T-cell (primary cell): ENCODE measurements around the gene LNPK. TPM values are rescaled to one million over a fixed set of nuclear protein-coding genes. Genes with fewer than 3 reads are reported as not detected.

Experiments
- ATAC-seq, 4 experiments: fragments of 200-7000 bp in 3 of 4; fragments of 150-1000 bp in 1 of 4; cut with Tn5 transposase; replicated peaks in 1 of 4; 1 replicate in 3 of 4; 2 replicates in 1 of 4; pipeline ENCODE4 v1.10.0; 2021; ENCODE audit warnings: moderate library complexity in 3 of 4, mild to moderate bottlenecking in 2 of 4, moderate number of reproducible peaks in 1 of 4
- CTCF ChIA-PET, 2 donors: fragments of 300-600 bp; sonication (Branson Sonifier 250); formaldehyde crosslinking; loops; one replicate each; lab custom pipeline; 2022; ENCODE audit warnings: antibody characterized with exemption in 2 of 2; lab: Charles Lee
- POLR2A ChIA-PET, 2 donors: fragments of 300-600 bp; sonication (Branson Sonifier 250); formaldehyde crosslinking; loops; one replicate each; lab custom pipeline; 2022; ENCODE audit warnings: antibody characterized with exemption in 2 of 2; lab: Charles Lee
- DNase-seq, 35 experiments: peaks; one replicate each; pipeline versions ENCODE4 v3.0.0 to v3.0.0-alpha.2; 2013 to 2023
- H3K27ac ChIP-seq: one replicate; pipeline ENCODE4 v1.5.1; 2013; ENCODE audit warnings: low read length
- H3K27me3 ChIP-seq, 2 experiments: replicated peaks in 1 of 2; 1 replicate in 1 of 2; 2 replicates in 1 of 2; pipeline versions ENCODE4 v1.6.1 to v1.7.0; 2013; ENCODE audit warnings: low read length in 1 of 2, mixed read lengths in 1 of 2; ENCODE audit not compliant: control insufficient read depth in 2 of 2, insufficient read depth in 2 of 2; ENCODE audit errors: extremely low read depth in 1 of 2
- H3K36me3 ChIP-seq, 2 donors: 1 replicate in 1 of 2; 2 replicates in 1 of 2; pipeline versions ENCODE4 v1.6.1 to v1.7.0; 2013; ENCODE audit warnings: low read length in 1 of 2; ENCODE audit not compliant: control insufficient read depth in 2 of 2, insufficient read depth in 1 of 2; ENCODE audit errors: extremely low read depth in 1 of 2
- H3K4me1 ChIP-seq, 2 experiments: 1 replicate in 1 of 2; 2 replicates in 1 of 2; pipeline versions ENCODE4 v1.6.1 to v1.7.0; 2013; ENCODE audit warnings: low read length in 2 of 2, mixed read lengths in 1 of 2; ENCODE audit not compliant: insufficient read depth in 2 of 2, control insufficient read depth in 1 of 2; ENCODE audit errors: extremely low read depth in 1 of 2
- H3K4me3 ChIP-seq, 2 donors: 1 replicate in 1 of 2; 2 replicates in 1 of 2; pipeline versions ENCODE4 v1.5.1 to v1.7.0; 2013; ENCODE audit warnings: mild to moderate bottlenecking in 2 of 2, low read length in 1 of 2, moderate library complexity in 1 of 2; ENCODE audit not compliant: control insufficient read depth in 1 of 2; ENCODE audit errors: extremely low read depth in 1 of 2
- H3K9me3 ChIP-seq: 2 replicates; pipeline ENCODE4 v1.7.0; 2013
- H3K27ac Mint-ChIP-seq, 2 donors: one replicate each; pipeline ENCODE4 v1.8.0; 2020 to 2021; ENCODE audit warnings: mild to moderate bottlenecking in 2 of 2, mixed read lengths in 2 of 2
- H3K27me3 Mint-ChIP-seq, 2 donors: one replicate each; pipeline ENCODE4 v1.8.0; 2021 to 2022; ENCODE audit warnings: mixed read lengths in 2 of 2
- H3K36me3 Mint-ChIP-seq: one replicate; pipeline ENCODE4 v1.8.0; 2021; ENCODE audit warnings: mixed read lengths
- H3K4me1 Mint-ChIP-seq, 3 donors: one replicate each; pipeline ENCODE4 v1.8.0; 2020 to 2022; ENCODE audit warnings: mixed read lengths in 3 of 3, mild to moderate bottlenecking in 1 of 3
- H3K4me3 Mint-ChIP-seq, 3 donors: one replicate each; pipeline ENCODE4 v1.8.0; 2020 to 2022; ENCODE audit warnings: mild to moderate bottlenecking in 3 of 3, mixed read lengths in 3 of 3, moderate library complexity in 3 of 3
- H3K9me3 Mint-ChIP-seq, 3 donors: one replicate each; pipeline ENCODE4 v1.8.0; 2020 to 2022; ENCODE audit warnings: mixed read lengths in 3 of 3
- WGBS: methylation state at CpG from one replicate; pipeline ENCODE4 v1.1.5; 2013; ENCODE audit warnings: missing lambda C conversion rate; ENCODE audit not compliant: insufficient coverage; 5-methylcytosine and 5-hydroxymethylcytosine counted together
- total RNA-seq, 35 experiments: library from RNA in 6 of 35; stranded (reverse) in 6 of 35; fragments of 120-200 nt in 1 of 35; gene quantifications; one replicate each; pipeline versions ENCODE4 v1.2.1 to v1.2.4 and lab custom pipeline; 2013 to 2026

Gene LNPK
- total RNA-seq, 5 donors from 2014 or later (not counting 1 experiment from before 2014, with no cell fraction given), result 19.2 to 28.2 (median 22.1) TPM

DNA sequence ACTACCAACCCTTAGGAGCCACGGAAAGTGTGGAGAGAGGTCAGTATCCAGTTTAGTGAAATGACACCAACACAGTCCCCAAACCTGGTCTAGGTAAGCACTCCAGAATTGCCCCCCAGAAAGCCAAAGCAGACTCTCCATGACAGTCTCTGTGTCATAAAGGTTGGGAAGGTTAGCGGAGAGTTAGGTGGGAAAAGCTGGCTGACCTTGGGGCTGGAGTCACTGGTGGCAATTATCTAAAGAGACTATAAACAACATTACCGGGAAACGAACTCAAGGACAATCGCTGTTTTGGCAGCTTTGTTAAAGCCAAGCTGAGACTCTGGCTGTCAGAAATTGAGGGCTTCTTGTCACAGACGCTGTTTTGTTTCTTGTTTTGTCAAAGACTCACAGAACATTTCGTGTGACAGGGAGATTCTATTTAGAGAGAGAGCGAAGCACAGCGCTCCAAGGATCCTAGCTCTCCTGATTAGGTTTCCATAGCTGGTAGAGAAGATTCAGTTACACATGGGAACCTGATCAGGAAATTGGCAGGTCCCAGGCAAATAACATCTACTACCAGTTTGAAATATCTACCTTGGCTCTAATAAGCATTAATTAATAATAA is 111.3 kb downstream of the LNPK start:
- ATAC-seq, result no peak
- Mint-ChIP-seq H3K4me3 (no peak overlapping the region), H3K27ac (no peak overlapping the region), H3K36me3 (no peaks in the 10 kb centered on the region), H3K4me1 (no peaks in the 10 kb centered on the region), H3K9me3 (peaks cover 5 to 10% (median 5%) of the 10 kb centered on the region in 3 donors), H3K27me3 (peaks cover 26 to 48% of the 10 kb centered on the region in 2 donors)
- Histone ChIP-seq H3K4me1 (no peaks in the 10 kb centered on the region), H3K9me3 (no peaks in the 10 kb centered on the region), H3K27ac (no peak overlapping the region), H3K4me3 (no peak overlapping the region), H3K36me3 (no peaks in the 10 kb centered on the region), H3K27me3 (peaks cover 0 to 3% of the 10 kb centered on the region in 2 experiments)
- ChIA-PET POLR2A (no interaction called here), CTCF (no interaction called here)
- no peak for DNase-seq
- 86% methylated on average over 3 of the region's 9 CpGs for WGBS

DNA sequence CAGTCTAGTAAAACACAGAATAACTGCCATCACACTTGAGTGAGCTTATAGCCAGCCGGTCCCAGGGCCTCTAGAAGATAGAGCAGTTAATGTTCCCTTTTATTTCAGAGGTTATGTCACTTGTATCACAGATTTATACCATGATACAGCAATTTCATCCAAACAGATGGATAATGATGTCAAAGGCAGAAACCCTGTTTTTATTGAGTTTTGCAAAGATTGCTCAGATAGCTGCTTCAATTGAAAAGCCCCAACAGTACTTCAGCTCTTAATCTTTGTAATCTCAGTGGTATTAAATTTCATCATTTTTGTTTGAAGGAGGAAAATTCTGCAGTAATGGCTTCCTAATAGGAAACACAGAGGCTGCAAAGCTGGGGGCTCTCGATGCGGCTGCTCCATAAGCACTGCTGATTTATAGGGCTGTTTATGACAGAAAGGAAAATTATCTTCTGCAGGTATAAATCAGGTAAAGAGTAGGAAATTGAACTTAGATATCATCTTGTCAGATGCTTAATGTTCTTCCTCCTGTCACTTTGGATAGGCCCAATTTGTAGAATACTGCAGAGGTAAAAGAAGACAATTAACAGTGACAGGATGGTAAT is 112.3 kb downstream of the LNPK start:
- Mint-ChIP-seq H3K4me1 (no peaks in the 10 kb centered on the region), H3K4me3 (no peak overlapping the region), H3K27ac (no peak overlapping the region), H3K9me3 (peaks cover 0 to 4% (median 0%) of the 10 kb centered on the region in 3 donors), H3K36me3 (no peaks in the 10 kb centered on the region), H3K27me3 (peaks cover 26 to 48% of the 10 kb centered on the region in 2 donors)
- Histone ChIP-seq H3K27me3 (peaks cover 0 to 3% of the 10 kb centered on the region in 2 experiments), H3K9me3 (no peaks in the 10 kb centered on the region), H3K4me1 (no peaks in the 10 kb centered on the region), H3K36me3 (no peaks in the 10 kb centered on the region), H3K4me3 (no peak overlapping the region), H3K27ac (no peak overlapping the region)
- ATAC-seq, result no peak
- WGBS, result 63% methylated on average over 2 of the region's 3 CpGs
- POLR2A ChIA-PET, result no interaction called here
- no peak for DNase-seq
- CTCF ChIA-PET, result no interaction called here

DNA sequence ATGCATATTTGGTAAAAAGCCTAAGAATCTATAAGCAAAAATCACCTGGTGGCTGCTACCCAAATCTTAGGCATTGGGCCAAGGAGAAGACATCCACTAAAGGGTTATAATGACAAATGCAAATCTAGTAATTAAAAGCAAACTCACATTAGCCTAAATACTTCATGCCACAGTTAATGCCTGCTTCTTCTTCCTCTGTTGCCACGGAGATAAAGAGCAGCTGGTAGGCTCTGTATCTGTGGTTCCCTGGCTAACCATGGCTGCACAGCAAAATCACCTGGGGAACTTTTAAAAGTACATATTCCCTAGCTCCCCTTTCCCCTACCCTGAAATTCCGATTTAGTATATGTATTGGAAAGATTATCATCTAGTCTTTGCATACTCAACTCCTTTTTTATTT is 114.3 kb downstream of the LNPK start:
- Histone ChIP-seq H3K27ac (no peak overlapping the region), H3K9me3 (no peaks in the 10 kb centered on the region), H3K4me1 (no peaks in the 10 kb centered on the region), H3K36me3 (no peaks in the 10 kb centered on the region), H3K4me3 (no peak overlapping the region), H3K27me3 (peaks cover 0 to 9% of the 10 kb centered on the region in 2 experiments)
- Mint-ChIP-seq H3K27ac (no peak overlapping the region), H3K4me1 (no peaks in the 10 kb centered on the region), H3K36me3 (no peaks in the 10 kb centered on the region), H3K4me3 (no peak overlapping the region), H3K9me3 (no peaks in the 10 kb centered on the region), H3K27me3 (peaks cover 30 to 41% of the 10 kb centered on the region in 2 donors)
- CTCF ChIA-PET, result no interaction called here
- 100% methylated on average over 1 of the region's 2 CpGs for WGBS
- POLR2A ChIA-PET, result no interaction called here
- no peak for ATAC-seq
- no peak for DNase-seq

DNA sequence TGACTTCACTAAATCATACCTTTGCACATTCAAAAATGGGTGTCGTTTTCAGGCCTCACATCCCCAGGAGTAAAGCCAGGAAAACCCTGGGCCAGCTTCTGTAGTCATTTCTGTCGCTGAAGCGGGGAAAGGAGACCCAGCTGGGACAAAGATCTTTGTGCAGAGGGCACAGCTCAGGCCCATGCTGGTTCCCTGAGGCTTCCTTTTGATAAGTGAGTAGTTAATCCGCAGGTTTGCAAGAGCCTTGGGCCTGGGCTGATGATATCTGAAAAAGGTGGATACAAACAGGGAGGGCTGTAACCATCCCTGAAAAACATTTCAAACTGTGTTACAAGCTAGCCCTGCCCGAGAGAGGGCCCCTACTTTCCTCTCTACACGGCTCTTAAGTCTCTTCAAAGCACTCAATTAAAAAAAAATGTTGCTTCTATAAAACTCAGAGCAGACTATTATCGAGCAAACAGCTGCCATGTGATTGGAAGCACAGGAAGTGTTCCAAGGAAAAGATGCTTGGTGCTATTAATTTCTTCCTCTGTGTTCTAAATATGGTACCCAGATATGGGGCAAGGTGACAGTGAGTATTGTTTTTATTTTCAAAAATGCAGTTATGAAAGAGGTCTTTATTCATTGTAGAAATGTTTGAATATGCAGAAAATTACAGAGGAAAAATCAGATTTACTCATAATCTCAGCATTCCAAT is 117.2 kb downstream of the LNPK start:
- ATAC-seq, result no peak
- Mint-ChIP-seq H3K4me3 (no peak overlapping the region), H3K27ac (no peak overlapping the region), H3K4me1 (no peaks in the 10 kb centered on the region), H3K36me3 (no peaks in the 10 kb centered on the region), H3K27me3 (peaks cover 11 to 20% of the 10 kb centered on the region in 2 donors), H3K9me3 (no peaks in the 10 kb centered on the region)
- Histone ChIP-seq H3K4me1 (no peaks in the 10 kb centered on the region), H3K4me3 (no peak overlapping the region), H3K27ac (no peak overlapping the region), H3K27me3 (peaks cover 0 to 7% of the 10 kb centered on the region in 2 experiments), H3K36me3 (no peaks in the 10 kb centered on the region), H3K9me3 (no peaks in the 10 kb centered on the region)
- CTCF ChIA-PET, result no interaction called here
- WGBS, result 60% methylated on average over 3 of the region's 7 CpGs
- DNase-seq, result no peak
- POLR2A ChIA-PET, result no interaction called here

DNA sequence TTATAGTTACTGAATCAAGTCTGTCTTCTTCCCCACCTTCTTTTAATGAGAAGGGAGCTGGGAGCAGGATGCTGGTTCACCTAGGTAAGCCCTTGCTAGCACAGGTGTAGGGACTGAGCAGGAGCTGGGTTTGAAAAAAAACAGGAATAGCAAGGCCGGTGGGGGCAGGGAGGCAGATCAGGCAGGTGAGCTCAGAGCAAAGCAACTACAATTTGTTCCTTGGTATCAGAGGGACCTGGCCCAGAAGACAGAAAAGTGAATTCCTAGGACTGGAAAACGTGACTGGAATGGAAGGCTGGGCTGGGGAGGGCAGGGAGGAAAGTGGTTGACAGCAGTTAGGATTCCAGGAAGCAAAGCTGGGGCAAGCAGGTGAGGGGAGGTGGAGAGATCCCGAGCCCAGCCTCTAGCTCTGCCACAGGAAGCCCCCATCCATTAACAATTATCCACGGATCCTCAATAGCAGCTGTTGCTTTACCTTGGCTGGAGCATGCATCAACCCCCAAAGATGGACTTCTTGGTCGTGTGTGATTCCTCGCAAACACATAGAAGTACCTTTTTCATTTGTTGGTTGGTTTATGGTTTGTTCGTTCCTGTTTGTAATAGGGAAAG is 118.4 kb downstream of the LNPK start:
- Histone ChIP-seq H3K27ac (no peak overlapping the region), H3K27me3 (peaks cover 0 to 7% of the 10 kb centered on the region in 2 experiments), H3K4me1 (no peaks in the 10 kb centered on the region), H3K4me3 (no peak overlapping the region), H3K36me3 (no peaks in the 10 kb centered on the region), H3K9me3 (no peaks in the 10 kb centered on the region)
- WGBS, result 80% methylated on average over 2 of the region's 7 CpGs
- CTCF ChIA-PET, result no interaction called here
- H3K4me1 Mint-ChIP-seq, result no peaks in the 10 kb centered on the region
- no peak overlapping the region for H3K27ac Mint-ChIP-seq
- ATAC-seq (no peak), DNase-seq (no peak)
- H3K4me3 Mint-ChIP-seq, result no peak overlapping the region
- POLR2A ChIA-PET, result no interaction called here
- no peaks in the 10 kb centered on the region for H3K36me3 Mint-ChIP-seq
- H3K27me3 Mint-ChIP-seq, result peaks cover 11 to 19% of the 10 kb centered on the region in 2 donors
- no peaks in the 10 kb centered on the region for H3K9me3 Mint-ChIP-seq

GRCh38 chr2:175879679-175880078 is 122.4 kb downstream of the LNPK start:
- Histone ChIP-seq H3K36me3 (no peaks in the 10 kb centered on the region), H3K4me3 (no peak overlapping the region), H3K4me1 (no peaks in the 10 kb centered on the region), H3K9me3 (no peaks in the 10 kb centered on the region), H3K27me3 (peaks cover 0 to 14% of the 10 kb centered on the region in 2 experiments), H3K27ac (no peak overlapping the region)
- ChIA-PET POLR2A (no interaction called here), CTCF (no interaction called here)
- ATAC-seq (no peak), DNase-seq (no peak)
- no peaks in the 10 kb centered on the region for H3K9me3 Mint-ChIP-seq
- 90% methylated on average over 2 of the region's 3 CpGs for WGBS
- peaks cover 9 to 24% of the 10 kb centered on the region in 2 donors for H3K27me3 Mint-ChIP-seq
- no peaks in the 10 kb centered on the region for H3K4me1 Mint-ChIP-seq
- H3K27ac Mint-ChIP-seq, result no peak overlapping the region
- H3K4me3 Mint-ChIP-seq, result no peak overlapping the region
- H3K36me3 Mint-ChIP-seq, result no peaks in the 10 kb centered on the region
